Fibroblast of the aortic adventitia (primary cell): Measurements from ENCODE around the gene LMOD2. TPM values are rescaled to one million over a fixed set of nuclear protein-coding genes. Genes with fewer than 3 reads are reported as not detected.

Experiments
- DNase-seq: peaks from one replicate; pipeline ENCODE4 v3.0.0-alpha.2; 2010; ENCODE audit warnings: low read depth
- H3K4me3 ChIP-seq: 2 replicates; pipeline ENCODE4 v1.5.1; 2011; ENCODE audit warnings: low read depth, mild to moderate bottlenecking, control low read depth, low read length, moderate library complexity
- CTCF ChIP-seq: IDR thresholded peaks from 2 replicates; pipeline ENCODE4 v1.5.1; 2011; ENCODE audit warnings: mild to moderate bottlenecking, low read length, control low read depth, inconsistent platforms; ENCODE audit not compliant: insufficient read depth
- total RNA-seq: library from RNA; depleted of rRNA; stranded (reverse); fragments of >200 nt; gene quantifications from 2 replicates; pipeline ENCODE4 v1.2.3, GENCODE V29; 2012; ENCODE audit warnings: low replicate concordance

LMOD2 gene
- total RNA-seq, 1 donor: not detected

GRCh38 chr7:123675181-123675473, 19.5 kb downstream of the LMOD2 start:
- no peak overlapping the region for H3K4me3 ChIP-seq
- TF ChIP-seq CTCF: no peak
- DNase-seq: peak; percentile 68

GRCh38 chr7:123677061-123677715, 21.5 kb downstream of the LMOD2 start:
- no peak overlapping the region for H3K4me3 ChIP-seq
- TF ChIP-seq CTCF: no peak
- no peak for DNase-seq

- TF ChIP-seq CTCF: no peak
- no peak for DNase-seq
- H3K4me3 ChIP-seq: no peak overlapping the region
Observed at GRCh38 chr7:123679614-123680013, 23.9 kb downstream of the LMOD2 start.

GRCh38 chr7:123680580-123680979, 24.9 kb downstream of the LMOD2 start:
- no peak overlapping the region for H3K4me3 ChIP-seq
- TF ChIP-seq CTCF: no peak
- no peak for DNase-seq

- TF ChIP-seq CTCF: no peak
- no peak for DNase-seq
- H3K4me3 ChIP-seq: no peak overlapping the region
Observed at GRCh38 chr7:123681561-123681960, 25.9 kb downstream of the LMOD2 start.

- peak; percentile 81 for DNase-seq
- H3K4me3 ChIP-seq: no peak overlapping the region
- TF ChIP-seq CTCF: peak; percentile 51
Observed at GRCh38 chr7:123682690-123683089, 27.0 kb downstream of the LMOD2 start.

- H3K4me3 ChIP-seq: no peak overlapping the region
- no peak for DNase-seq
- TF ChIP-seq CTCF: no peak
Observed at GRCh38 chr7:123687161-123687560, 31.5 kb downstream of the LMOD2 start.
